COLO829 (cell line): ENCODE data around the gene TMEM273.

Experiments
- DNase-seq: peaks from one replicate; pipeline ENCODE4 v3.0.0; 2012; ENCODE audit warnings: low spot score

The TMEM273 gene

DNA sequence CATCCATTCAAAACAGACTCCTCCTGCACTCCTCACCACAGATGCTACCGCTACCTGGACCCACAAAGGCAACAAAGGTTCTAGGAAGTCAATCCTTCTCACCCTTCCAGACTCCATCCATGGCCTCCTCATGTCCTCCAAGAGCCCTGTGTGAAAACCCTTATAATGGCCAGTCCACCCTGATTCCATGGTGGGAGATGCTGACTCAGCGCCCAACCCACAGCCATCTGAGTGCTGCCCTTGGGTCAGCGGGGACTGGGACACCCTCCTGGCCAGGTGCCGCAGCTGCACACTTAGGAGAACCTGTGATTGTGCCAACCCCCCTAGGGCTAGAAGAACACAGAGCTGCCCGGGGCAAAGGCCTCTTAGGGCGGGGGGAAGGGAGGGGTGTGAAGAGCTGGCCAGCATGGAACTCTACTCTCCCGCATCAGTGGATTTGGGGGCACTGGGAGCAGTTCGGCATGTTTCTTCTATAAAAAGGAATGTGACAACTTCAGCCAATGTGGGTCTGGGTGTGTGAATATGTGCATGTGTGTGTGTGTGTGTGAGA, 25.4 kb downstream of the TMEM273 start:
- DNase-seq, result no peak

DNA sequence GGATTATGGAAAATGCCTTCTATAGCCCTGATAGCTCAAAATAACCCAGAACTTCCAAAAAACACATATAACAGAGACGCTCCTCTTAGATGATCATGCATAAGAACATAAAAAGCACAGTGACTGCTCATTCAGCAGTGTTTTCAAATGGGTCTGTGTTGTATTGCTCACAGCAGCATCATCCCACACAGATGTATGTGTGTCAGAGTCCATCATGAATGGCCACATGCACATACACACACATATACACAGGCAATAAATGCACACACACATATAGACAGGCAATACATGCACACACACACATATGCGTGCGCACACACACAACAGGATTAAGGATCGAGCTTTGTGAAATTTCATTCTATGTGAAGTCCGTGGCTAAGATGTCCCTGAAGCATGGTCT, 26.1 kb downstream of the TMEM273 start:
- DNase-seq, result no peak

DNA sequence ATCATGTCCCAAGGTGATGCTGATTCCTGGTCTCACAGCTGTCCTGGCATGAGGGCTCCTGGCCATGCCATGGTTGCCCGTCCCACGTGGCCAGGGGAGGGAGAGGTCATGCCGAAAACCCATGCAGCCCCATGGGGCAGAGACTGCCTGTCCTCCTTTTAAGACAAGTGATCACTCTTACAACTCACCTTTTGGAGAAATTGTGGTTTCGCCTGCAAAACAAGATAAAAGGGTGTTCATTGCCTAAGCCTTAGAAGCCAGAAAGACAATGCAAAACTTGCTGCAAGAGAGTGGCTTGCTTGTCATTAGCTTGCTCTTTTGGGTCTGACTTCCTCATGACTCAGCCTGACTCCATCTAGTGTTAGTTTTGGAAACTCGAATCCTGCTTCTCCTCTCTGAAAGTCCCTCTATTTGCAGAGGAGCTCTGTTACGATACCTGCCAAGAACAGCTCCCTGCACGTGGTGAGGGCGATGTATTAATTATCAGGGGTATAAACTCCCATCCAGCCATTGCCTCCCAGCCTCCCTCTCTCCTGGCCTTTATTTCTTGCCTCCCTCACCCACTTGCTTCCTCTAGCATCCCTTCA, 26.7 kb downstream of the TMEM273 start:
- no peak for DNase-seq

DNA sequence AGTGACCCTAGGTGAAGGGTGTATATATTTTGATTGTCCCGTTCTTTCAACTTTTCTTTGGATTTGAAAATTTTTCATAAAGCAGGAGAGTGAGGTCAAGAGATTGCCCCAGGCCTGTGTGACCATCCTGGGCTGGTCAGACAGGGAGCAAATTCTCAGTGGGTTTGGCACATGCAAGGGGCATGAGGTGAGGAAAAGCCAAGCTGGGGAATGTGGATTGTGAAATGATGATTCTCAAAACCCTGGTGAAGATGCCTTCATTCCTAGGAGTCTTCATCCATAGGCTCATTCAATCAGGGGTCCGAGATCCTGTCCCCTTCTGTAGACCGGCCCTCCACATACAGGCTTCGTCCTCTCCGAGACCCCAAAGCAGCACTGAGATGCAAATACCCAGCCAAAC, 27.4 kb downstream of the TMEM273 start:
- no peak for DNase-seq

DNA sequence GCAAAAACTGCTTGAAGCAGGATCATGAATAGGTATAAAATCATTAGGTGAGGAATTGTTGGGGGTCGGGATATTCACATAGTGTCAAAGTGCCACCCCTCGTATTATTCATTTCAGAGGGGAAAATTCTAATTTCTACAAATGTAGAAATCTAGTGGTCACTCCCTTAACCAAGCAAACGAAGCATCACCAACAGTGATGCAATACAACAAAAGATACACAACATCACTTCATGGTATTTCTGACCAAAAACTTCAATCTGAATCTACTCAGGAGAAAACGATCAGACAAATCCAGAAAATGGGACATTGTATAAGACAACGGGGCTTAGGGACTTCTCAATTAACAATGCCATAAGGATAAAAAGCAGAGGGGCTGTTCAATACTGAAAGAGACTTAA, 28.1 kb downstream of the TMEM273 start:
- no peak for DNase-seq

DNA sequence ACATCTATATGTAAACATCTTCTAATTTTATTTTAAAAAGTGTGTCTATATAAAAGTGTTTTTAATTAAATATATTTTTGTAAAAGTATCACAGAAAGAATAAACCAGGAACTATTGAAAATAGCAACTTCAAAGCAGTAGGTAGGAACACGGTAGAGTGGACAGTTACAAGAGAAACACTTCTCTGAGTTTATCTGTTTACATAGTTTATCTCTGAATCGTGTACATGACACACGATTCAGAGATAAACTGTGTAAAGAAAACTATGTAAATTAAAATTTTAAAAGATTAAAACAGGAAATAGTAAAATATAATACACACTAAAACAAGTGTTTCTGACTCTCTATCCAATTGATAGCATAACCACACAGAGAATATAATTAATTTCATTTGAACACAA, 29.3 kb downstream of the TMEM273 start:
- no peak for DNase-seq

DNA sequence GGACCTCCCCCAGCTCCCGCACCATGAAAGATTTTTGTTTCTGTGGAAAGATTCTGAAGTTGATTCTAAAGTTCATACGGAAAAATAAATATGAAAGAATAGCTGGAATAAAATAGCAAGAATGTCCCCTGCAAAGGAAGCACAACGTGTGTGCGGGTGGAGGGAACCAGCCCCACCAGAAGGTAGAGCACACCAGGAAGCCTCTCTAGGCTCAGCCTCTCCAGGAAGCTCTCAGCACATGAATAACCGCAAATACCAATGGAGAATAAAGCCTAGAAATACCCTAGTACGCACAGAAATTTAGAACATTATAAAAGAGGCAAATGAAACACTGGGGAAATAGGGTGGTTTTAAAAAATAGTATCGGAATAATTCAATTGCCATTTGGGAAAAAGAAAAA, 29.8 kb downstream of the TMEM273 start:
- no peak for DNase-seq

DNA sequence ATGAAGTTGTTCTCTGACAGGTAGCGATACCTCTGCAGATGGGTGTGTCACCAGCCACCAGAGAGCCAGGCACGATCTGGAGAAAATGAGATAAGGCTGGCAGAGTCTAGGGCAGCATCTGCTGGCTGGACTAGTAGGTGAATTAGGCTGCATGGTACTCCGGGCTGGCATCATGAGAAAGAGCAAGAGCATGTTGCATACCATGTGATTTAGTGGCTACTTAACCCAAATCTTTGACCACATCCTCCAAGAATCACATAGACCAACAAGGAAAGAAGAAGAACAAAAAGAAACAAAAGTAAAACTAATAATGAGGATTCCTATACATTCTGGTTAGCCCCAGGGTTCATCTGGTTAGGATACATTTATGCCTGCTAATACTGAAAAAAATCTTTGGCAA, 31.0 kb downstream of the TMEM273 start:
- DNase-seq, result no peak

DNA sequence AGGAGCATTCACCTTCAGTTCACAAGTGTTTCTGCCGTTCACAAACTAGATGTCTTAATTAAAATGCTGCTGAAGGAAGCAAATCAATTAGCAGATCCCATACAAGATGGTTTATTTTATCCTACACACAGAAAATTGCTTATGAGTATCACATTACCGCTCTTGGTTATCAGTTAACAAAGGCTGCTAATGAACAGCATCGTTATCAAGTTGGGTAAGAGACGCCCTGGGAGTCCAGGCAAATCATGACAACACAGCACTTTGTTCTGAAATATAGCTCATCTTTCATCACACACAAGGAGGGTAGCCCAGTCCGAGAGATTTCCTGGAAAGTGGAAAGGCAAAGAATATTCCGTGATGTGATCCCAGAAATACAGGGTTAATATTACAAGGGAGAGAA, 33.5 kb downstream of the TMEM273 start:
- DNase-seq, result no peak

DNA sequence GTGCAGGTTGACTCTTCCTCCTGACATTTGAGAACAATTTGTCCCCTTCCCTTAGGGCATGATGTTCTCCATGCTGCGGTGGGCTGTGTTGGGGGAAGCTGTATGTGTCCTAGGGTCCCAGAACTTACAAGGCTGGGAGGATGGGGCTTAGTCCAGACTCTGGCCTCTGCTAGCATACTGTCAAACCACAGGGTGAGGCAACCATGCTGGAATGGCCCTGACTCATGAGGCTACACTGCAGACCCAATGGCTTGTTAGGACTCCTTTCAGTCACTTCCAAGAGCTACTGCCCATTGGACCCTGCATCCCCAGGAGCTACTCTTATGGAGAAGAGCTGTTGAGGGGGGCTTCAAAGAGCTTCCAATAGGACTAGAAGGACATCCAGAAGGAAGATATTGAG, 34.2 kb downstream of the TMEM273 start:
- DNase-seq, result no peak

DNA sequence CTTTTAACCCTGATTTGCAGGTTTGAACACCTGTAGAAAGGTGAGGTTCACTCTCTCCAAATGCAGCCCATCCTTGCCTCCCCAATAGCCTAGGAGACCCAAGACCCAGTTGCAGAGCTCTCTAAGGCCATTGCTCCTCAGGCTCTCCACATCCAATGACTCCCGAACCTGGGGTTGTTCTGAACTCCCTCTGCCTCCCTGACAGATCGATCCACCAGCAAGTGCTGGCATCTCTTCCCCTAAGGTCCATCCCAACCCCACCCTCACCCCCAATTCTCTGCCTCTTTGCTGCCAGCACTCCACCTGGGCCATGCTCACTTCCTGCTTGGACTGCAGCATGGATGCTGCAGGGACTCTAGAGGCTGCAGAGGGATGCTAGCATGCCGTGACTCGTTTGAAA, 35.1 kb downstream of the TMEM273 start:
- no peak for DNase-seq

DNA sequence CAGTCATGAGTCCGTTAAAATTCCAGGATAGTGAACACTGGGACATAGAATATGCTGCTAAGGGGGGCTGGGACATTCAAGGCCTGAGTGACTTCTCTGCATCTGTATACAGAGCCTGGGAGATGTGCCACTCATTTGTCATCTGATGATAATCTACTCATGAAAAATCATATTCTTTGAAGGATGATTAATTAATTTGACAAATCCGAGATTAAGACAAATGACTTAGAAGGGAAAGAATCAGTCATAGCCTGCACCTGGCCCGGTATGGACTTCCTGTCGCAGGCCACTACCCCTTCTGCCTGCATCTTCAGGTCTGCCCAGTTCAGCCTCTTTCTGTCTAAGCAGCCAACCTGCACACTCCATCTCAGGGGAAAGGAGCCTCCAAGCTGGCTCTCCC, 35.5 kb downstream of the TMEM273 start:
- no peak for DNase-seq

DNA sequence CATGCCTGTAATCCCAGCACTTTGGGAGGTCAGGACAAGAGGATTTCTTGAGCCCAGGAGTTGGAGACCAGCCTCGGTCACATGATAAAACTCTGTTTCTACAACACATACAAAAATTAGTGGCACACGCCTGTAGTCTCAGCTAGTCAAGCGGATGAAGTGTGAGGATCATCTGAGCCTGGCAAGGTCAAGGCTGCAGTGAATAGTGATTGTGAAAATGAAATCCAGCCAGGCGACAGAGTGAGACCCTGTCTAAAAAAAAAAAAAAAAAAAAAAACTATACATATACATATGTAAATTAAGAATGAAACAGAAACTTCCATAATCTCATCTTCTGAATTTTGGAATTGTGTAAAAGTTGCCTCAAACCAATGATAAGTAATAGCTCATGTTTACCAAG, 36.2 kb downstream of the TMEM273 start:
- DNase-seq, result no peak

DNA sequence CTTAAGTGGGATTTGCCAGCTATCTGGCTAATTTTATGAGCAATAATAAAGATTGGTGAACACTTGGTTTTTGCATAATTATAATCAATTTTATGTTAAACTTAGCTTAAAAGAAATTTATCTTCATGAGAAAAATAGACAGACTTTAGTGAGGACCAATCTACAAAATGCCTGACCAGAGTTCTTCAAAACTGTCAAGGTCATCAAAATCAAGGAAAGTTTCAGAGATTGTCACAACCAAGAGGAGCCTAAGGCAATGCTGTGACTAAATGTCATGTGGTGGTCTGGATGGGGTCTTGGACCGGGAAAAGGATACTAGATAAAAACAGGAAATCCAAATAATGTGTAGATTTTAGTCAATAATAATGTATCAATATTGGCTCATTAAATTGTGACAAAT, 36.7 kb downstream of the TMEM273 start:
- DNase-seq, result no peak

DNA sequence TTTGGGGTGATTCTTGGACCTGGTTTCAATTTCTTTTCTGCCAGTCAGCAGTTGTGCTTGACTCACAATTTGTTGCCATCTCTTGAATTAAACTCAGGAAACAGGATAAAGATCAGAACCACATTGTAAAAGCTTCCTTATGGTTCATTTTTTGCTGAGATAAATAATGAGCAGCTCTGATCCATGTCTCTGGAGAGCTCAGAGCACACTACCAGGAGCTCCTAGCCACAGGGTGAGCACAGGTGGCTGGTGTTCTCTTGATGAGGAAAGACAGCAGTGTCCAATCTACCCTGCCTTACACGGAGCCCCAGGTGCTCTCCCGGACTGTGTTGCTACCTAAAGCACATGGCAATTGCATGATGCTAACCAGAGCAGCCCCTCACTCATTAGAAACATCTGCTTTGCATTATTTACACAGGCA, 37.2 kb downstream of the TMEM273 start:
- DNase-seq, result no peak

DNA sequence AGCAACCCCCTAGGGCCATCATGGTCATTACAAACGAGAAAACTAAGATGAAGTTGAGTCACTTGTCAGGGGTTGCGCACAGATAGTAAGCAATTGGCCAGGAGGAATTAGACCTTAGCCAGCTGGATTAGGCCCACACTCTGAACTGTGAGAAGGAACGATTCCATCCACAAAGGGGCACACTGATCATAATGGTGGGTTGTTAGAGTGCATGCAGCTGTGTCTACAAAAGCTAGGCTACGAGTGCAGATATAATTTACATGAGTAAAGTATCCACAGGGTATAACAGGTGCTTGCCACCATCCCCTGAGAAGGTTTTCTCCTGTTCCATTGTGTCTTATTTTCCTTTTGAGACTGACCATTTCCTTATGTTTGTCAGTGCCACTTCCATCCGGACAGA, 37.8 kb downstream of the TMEM273 start:
- DNase-seq, result no peak

DNA sequence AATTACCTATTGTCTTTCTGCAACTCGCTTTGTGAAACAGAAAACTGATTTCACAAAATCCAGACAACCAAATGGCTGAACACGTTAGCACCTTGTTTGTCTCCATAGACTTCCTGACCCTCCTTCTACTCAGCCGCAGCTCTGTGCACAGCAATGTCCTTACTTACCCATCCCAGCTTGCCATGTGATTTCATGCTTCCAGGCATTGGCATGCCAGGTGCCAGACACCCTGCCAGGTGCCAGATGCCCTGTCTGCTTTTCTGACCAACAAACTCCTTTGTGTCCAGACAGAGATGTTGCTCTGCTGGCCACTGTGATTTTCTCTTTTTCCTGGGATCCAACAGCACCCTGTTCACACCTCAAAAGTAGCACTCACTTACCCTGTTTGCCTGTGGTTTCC, 38.3 kb downstream of the TMEM273 start:
- DNase-seq, result no peak

DNA sequence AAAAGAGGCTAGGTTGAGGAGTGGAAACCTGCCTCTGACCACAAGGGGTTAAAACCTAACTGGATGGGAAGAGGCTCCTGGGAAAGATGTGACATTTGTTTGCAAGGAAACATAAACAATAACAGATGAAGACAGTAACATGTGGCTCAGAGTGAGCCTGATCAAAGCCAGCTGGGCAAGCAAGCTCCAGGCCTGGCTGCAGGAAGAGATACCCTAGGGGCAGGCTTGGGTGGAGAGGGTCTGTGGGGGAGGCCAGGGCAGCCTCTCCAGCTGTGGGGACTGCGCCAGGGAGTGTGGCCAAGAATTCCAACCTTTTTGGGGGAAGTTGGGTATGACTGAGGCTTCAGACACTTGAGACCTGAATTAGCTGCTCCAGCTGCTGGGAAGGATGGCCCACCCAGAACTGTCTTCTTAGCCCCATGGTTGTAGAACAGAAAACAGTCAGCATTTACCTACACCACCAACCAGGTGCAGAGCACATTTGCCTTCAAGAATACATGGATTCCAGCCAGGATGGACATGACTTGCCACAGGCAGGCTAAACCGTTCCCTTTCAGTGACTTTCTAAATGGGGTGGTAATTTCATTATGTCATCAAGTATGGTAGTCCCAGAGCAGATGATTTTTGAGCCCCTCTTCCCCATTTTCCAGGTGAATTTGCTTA, 44.0 kb downstream of the TMEM273 start:
- no peak for DNase-seq

DNA sequence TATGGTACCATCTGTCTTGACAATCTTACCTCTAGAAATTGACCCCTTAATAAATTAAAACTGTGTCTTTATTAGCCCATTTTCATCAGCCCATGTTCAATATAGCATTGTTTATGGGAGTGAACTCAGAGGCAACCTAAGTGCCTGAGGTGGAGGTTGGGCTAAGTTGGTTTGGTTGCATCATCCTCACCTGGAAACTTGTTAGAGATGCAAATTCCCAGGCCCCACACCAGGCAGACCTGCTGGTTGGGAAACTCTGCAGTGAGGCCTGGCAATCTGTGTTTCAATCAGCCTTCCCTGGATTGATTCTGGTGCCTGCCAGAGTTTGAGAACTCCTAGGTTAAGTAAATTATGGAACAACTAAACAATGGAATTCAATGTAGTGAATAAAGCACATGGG, 44.9 kb downstream of the TMEM273 start:
- no peak for DNase-seq

DNA sequence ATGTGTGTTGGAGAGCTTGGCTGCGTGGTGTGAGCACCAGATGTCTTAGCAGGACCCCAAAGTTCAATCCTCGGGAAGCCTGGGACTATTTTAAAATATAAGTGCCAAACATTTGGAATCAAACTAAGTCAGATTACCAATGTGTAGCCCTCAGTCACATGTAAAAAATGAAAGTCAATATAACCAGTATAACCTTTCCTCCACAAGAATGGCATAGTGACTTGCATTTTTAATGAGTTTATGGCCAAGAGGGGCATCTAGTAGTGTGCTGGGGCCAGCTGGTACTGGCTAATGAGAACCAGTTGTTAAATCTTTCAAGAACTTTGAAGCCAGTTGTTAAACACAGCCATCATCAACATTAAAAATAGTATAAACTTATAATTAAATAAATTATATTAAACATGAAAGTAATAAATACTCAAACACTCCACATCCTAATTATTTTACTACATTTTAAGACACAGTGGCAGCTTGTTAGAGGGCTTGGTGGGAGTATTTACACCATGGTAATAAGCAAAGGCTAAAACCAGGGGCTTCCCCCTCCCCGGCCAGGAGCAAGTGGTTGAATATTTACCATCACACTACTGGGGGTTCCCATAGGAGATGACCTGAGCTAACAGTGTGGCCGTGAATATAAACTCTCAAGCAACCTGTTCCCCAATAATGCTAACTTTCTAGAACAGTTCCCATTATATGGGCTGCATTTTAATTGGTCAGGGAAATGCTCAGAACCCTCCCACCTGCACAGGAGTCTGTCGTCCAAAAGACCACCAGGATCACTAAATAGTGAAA, 46.5 kb downstream of the TMEM273 start:
- no peak for DNase-seq

DNA sequence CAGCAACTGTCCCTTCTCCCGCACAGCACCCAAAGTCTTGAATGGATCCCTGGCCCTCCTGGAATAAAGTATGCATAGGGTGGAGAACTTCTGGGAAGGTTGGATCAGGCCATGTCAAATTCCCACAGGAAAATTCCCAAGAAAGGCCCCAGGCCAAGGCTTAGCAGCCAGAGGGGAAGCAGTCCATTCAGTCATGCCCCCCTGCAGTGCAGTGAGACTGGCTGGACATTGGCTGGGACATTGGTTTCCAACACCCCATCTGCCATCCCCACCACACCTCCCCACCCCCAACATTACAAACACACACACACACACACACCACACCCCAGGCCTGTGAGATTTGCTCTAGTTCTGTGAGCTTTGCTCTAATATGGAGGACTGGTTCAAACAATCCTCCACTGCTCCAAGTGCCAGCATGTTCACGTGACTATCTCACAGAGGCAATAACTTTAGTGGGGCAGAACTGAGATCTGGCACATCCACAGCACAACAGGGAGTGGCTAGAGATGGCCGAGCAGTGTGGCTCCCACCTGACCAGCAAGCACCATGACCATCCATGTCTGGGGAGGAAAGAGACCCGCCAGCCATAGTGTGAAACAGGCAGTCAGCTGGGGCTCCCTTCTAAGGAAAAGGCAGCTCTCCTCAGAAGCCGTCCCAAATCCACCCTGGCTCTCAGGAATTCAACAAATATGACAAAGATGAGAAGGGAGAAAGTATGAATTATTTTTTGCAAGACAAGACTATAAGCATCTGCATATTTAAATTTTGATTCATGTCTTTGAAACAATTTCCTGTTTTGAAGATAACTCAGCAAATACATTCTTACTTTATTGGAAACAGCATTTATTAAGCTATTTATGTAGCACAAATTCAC, 47.6 kb downstream of the TMEM273 start:
- DNase-seq, result no peak

DNA sequence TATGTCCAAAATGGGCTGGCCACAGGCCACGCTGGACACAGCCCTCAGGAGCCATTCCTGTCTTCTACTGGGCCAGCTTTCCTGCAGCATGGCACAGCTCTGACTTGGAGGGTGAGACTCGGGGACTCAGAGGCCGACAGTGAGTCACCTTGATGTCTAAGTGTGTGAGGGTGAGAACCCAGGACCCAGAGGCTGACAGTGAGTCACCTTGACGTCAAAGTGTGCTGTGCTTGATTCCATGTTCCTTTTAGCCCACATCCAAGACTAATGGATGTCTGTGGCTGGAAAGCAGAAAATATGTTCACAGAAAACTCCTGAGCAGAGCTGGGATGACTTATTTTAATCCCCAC, 48.4 kb downstream of the TMEM273 start:
- no peak for DNase-seq
